Vagina (tissue), 2 donors: ENCODE data around the gene SLC26A6.

ENCODE experiments used
- POLR2A ChIP-seq, 2 donors: fragments of 450-650 bp; IDR thresholded peaks; one replicate each; pipeline ENCODE4 v1.6.1; 2017; ENCODE audit warnings: antibody characterized with exemption in 2 of 2, mild to moderate bottlenecking in 2 of 2, moderate library complexity in 2 of 2
- POLR2AphosphoS5 ChIP-seq, 2 donors: sonication (generic); formaldehyde crosslinking; IDR thresholded peaks; one replicate each; pipeline ENCODE4 v1.9.0; 2017; ENCODE audit warnings: antibody characterized with exemption in 2 of 2, mild to moderate bottlenecking in 2 of 2, low read depth in 1 of 2; ENCODE audit not compliant: insufficient read depth in 1 of 2
- TF ChIP-seq, protein P1 (sequence below), 3 experiments: fragments of 450-650 bp in 2 of 3; fragments of 200-600 bp in 1 of 3; sonication (generic) in 1 of 3; IDR thresholded peaks; one replicate each; pipeline ENCODE4 v1.5.1; 2017 to 2019; ENCODE audit warnings: antibody characterized with exemption in 3 of 3, mild to moderate bottlenecking in 2 of 3, moderate library complexity in 2 of 3

DNA sequence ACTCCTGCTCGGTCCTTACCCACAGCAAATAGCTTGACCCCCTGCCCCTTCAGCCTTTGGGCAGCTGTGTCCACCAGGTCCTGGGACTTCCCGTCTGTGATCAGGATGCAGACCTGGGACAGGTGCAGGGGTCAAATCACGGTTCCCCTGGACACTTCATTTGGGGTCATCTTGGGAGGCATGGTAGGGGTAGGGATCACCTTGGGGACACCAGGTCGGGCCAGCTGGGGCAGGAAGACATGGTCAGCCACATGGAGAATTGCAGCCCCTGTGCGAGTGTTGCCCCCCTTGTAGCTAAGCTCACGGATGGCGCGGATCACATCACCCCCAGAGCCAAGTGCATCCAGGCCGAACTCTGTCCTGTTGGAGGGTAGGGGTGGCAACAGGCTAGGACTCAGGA is 41.9 kb downstream of the SLC26A6 start:
- TF ChIP-seq, protein P1, sequence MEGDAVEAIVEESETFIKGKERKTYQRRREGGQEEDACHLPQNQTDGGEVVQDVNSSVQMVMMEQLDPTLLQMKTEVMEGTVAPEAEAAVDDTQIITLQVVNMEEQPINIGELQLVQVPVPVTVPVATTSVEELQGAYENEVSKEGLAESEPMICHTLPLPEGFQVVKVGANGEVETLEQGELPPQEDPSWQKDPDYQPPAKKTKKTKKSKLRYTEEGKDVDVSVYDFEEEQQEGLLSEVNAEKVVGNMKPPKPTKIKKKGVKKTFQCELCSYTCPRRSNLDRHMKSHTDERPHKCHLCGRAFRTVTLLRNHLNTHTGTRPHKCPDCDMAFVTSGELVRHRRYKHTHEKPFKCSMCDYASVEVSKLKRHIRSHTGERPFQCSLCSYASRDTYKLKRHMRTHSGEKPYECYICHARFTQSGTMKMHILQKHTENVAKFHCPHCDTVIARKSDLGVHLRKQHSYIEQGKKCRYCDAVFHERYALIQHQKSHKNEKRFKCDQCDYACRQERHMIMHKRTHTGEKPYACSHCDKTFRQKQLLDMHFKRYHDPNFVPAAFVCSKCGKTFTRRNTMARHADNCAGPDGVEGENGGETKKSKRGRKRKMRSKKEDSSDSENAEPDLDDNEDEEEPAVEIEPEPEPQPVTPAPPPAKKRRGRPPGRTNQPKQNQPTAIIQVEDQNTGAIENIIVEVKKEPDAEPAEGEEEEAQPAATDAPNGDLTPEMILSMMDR (IDR thresholded peaks at IDR 0.05): no peak
- no peak for TF ChIP-seq POLR2AphosphoS5 (IDR thresholded peaks at IDR 0.05; ENCODE audit: insufficient read depth in 1 of 2, low read depth in 1 of 2)
- no peak for TF ChIP-seq POLR2A (IDR thresholded peaks at IDR 0.05)
